NK-92 treated with Interleukin-12 subunit alpha and Interleukin-12 subunit beta, amount 100 ng/mL, for 24 hours (cell line): Measurements from ENCODE around the gene ZNF14.
"Not testable (repeated sequence)": the region's sequence is repeated elsewhere in the genome, so short reads cannot be mapped to it uniquely, and the experiment has no call there.

Experiments
- DNase-seq: peaks from one replicate; lab custom pipeline; 2025; lab: John Stamatoyannopoulos, UW

The ZNF14 gene

DNA sequence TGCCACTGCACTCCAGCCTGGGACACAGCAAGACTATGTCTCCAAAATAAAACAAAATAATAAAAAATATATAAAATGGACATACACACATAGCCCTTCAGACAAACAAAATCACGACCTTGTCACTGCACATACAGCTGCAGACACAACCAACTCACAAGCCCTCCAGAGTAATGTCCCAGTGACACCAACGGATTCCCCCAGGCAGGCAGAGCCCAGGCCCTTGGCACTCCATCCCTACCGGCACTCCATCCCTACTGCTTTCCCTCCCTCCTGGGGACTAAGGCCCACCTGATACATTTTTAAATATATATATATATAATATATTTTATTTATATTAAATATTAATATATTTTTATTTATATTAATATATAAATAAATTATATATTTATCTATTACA is 45.8 kb downstream of the ZNF14 start:
- DNase-seq, result no peak

DNA sequence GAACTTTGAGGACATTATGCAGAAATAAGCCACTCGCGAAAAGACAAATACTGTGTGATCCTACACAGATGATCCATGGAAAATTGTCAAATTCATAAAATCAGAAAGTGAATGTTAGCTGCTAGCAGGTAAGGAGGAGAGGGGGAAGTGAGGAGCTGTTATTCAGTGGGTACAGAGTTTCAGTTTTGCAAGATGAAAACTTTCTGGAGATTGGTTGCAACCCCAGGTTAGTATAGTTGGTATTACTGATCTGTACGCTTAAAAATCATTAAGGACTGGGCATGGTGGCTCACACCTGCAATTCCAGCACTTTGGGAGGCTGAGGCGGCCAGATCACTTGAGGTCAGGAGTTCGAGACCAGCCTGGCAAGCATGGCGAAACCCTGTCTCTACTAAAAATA is 46.3 kb downstream of the ZNF14 start:
- no peak for DNase-seq

DNA sequence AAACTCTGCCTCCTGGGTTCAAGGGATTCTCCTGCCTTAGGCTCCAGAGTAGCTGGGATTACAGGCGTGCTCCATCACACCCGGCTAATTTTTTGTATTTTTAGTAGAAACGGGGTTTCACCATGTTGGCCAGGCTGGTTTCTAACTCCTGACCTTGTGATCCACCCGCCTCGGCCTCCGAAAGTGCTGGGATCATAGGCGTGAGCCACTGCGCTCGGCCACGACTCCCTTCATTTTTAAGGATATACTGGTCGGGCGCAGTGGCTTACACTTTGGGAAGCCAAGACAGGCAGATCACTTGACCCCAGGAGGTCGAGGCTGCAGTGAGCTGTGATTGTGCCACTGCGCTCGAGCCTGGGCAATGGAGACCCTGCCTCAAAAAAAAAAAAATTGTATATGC is 46.8 kb downstream of the ZNF14 start:
- not testable (repeated sequence) for DNase-seq

- DNase-seq, result no peak
These were observed 53.5 kb downstream of the ZNF14 start for GRCh38 chr19:19679176-19680073.

- DNase-seq, result no peak
These were observed 55.3 kb downstream of the ZNF14 start for GRCh38 chr19:19677579-19677978.

DNA sequence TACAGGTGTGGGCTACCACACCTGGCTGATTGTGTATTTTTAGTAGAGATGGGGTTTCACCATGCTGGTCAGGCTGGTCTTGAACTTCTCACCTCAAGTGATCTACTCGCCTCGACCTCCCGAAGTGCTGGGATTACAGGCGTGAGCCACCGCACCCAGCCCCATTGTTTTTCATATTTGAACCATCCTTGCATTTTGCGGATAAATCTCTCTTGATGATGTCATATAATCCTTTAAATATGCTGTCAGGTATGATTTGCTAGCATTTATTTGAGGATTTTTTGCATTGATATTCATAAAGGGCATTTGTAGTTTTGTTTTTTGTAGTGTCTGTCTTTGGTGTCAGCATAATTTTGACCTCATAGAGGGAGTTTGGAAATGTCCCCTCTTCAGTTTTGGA is 58.6 kb downstream of the ZNF14 start:
- no peak for DNase-seq

GRCh38 chr19:19672816-19673215 is 60.1 kb downstream of the ZNF14 start:
- DNase-seq, result no peak

DNA sequence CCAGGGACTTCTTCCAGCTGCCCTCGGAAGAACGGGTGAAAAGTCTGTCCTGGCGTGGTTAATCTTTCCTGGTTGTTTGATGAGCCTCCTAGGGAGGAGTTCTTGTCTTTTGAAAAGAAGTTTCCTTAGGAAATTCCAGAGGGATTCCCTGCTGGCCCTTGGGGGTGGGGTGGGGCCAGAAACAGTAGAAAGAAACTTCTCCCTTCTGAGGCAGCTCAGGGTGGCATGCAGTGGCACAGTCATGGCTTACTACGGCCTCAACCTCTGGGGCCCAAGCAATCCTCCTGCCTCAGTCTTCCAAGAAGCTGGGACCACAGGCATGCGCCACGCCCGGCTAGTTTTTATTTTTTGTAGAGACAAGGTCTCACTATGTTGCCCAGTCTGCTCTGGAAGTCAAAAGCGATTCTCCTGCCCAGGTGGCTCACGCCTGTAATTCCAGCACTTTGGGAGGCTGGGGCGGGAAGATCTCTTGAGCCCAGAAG is 62.8 kb downstream of the ZNF14 start:
- DNase-seq, result no peak

- DNase-seq, result peak; percentile 97
These were observed 64.5 kb downstream of the ZNF14 start, which contains the start of gene ZNF101 for GRCh38 chr19:19668230-19669012. Gene ZNF101, plus strand, starts transcription at chr19:19668839. Its CDS starts 125 bp downstream, at chr19:19668964.

DNA sequence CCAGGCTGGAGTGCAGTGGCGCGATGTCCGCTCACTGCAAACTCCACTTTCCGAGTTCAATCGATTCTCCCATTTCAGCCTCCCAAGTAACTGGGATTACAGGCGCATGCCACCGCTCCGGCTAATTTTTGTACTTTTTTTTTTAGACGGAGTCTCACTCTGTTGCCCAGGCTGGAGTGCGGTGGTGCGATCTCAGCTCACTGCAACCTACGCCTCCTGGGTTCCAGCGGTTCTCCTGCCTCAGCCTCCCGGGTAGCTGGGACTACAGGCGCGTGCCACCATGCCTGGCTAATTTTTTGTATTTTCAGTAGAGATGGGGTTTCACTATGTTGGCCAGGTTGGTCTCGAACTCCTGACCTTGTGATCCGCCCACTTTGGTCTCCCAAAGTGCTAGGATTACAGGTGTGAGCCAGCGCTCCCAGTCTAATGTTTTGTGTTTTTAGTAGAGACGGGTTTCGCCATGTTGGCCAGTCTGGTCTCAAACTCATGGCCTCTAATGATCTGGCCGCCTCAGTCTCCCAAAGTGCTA is 67.4 kb downstream of the ZNF14 start:
- not testable (repeated sequence) for DNase-seq

DNA sequence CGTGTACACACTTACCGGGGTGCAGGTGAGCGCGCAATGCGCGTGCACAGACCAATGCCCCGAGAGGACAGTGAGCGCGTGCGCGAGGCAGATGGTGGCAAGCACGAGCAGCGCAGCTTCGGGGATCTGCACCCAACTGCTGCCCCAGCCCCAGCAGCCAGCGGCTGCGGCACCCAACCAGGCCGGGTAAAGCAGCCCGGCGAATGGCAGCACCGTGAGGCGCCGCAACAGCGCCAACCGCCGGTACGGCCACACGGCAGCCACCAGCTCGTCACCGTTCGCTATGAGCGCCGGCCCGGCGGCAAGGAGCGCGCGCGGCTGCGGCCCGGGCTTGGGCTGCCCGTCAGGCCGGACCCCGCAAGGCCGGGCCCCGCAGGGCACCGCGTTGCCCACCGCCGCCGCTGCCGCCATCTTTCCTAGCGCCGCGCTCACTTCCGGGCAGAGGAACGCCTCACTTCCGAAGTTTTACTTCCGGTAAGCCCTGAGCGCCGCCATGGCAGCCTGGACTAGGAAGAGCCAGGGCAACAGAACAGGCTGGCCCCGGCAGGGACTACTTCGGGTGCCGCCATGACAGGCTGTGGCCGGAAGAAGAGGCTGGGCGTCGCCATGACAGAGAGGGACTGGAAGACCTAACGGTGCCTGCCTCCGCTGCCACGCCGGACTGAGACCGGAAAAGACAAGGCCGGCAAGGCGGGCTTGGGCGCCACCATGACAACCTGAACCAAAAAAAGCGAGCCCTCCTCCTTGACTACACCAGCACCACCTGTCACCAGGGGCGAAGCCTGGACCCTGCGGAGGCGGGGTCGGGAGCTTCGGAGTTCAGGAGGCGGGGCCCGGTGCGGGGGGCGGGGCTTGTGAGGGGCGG is 69.4 kb downstream of the ZNF14 start, which contains the start of gene ATP13A1:
TSS of gene ATP13A1 (minus strand) at position 421 of the 865 bp plus-strand sequence. CDS start at position 411, 10 bp downstream.
- DNase-seq, result peak; percentile 97

DNA sequence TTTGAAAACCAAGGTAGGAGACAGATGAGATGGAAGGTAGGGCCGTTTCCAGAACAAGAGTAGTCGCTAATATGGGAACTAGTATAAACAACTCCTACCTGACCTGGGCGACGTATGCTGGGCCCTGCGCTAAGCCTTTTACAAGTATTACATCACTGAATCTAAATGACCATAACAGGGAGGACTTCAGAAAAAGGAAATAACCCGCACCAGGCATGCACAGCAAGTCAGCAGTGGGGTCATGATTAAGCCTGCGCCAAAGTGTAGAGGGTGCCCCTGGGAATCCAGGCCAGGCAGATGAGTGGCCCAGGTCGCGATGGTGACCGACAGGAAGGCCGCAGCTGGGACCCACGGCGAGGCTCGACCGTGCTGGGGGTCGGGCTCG is 70.0 kb downstream of the ZNF14 start:
- DNase-seq, result no peak

DNA sequence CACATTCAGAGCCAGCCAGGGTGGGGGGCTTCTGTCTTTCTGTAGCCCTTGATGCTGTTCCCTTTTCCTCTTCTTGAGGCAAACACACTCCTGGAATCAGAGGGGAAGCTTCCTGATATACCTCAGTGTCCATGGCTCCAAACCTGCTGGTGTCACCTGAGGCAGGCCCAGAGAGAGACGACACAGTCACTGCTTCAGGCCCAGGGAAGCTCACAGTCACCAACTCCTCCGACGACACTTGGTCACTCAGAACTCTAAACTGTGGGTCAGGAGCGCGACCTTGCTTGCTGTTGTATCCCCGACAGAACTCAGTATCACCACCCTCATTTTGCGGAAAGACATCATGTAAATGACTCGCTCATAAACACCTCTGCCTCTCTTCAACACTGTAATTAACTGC is 70.6 kb downstream of the ZNF14 start:
- DNase-seq, result no peak

GRCh38 chr19:19661675-19662251 is 71.1 kb downstream of the ZNF14 start:
- no peak for DNase-seq

DNA sequence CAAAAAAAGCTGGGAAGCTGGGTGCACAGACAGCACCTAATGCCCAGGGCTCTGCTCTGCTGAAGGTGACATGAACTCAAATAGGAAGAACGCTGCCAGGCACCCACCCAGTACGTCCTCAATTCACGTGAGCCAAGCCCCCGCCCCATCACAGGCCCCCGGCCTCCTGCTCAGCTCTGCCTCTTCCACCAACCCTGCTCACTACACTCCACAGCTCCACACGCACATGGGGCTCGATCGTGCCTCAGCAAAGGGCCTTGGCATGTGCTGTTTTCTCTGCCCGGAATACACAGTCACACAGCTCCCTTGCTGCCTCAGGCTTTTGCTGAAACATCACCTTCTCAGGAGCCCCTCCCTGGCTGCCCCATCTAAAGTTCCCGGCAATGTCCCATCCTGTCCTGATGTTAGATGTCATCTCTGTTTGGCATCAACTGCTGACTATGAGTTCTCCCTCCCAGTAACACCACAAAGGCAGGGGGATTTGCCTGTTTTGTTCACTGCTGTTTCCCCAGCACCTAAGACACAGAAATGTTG is 71.7 kb downstream of the ZNF14 start:
- DNase-seq, result no peak
